Renal cortex interstitium (tissue), 15 donors: Measurements from ENCODE around the gene WNT6. TPM values are rescaled to one million over a fixed set of nuclear protein-coding genes. Genes with fewer than 3 reads are reported as not detected.

ENCODE experiments used
- DNase-seq, 11 donors: peaks; one replicate each; pipeline ENCODE4 v3.0.0-alpha.2; 2013; ENCODE audit warnings: low read depth in 9 of 11, low spot score in 4 of 11; ENCODE audit errors: extremely low read depth in 1 of 11
- long read RNA-seq, 16 experiments: transcript quantifications; one replicate each; lab custom pipeline, GENCODE V29; 2026
- polyA plus RNA-seq, 3 donors: library from polyadenylated mRNA; unstranded; fragments of 120-200 nt; gene quantifications; one replicate each; pipeline ENCODE4 v1.2.1, GENCODE V29; 2013; ENCODE audit not compliant: insufficient read length in 3 of 3

Gene WNT6
- under 1 TPM; 0.11 to 0.50 (median 0.39) TPM for polyA plus RNA-seq
- long read RNA-seq, donor 1, partial matches to known transcripts, result 0 of 1 reads
- long read RNA-seq, donor 1, other reads (novel, unspliced or antisense), result 0 of 1 reads
- long read RNA-seq, donor 2, result 0 reads
- long read RNA-seq, donor 3, partial matches to known transcripts, result 0 of 1 reads
- long read RNA-seq, donor 3, other reads (novel, unspliced or antisense), result 0 of 1 reads
- long read RNA-seq, donor 4, result 0 reads
- long read RNA-seq, donor 5, result 0 reads
- long read RNA-seq, donor 6, result 0 reads
- long read RNA-seq, donor 7, result 0 reads
- long read RNA-seq, donor 8, result 0 reads
- long read RNA-seq, donor 9, result 0 reads
- long read RNA-seq, donor 10, result 0 reads
- long read RNA-seq, donor 11, result 0 reads
- long read RNA-seq, donor 12, result 0 reads
- long read RNA-seq, donor 13, partial matches to known transcripts, result 0 of 1 reads
- long read RNA-seq, donor 13, other reads (novel, unspliced or antisense), result 0 of 1 reads
- long read RNA-seq, donor 14, result 0 reads
- long read RNA-seq, donor 15, result 0 reads
- long read RNA-seq, donor 16, result 0 reads

GRCh38 chr2:218859556-218859987 lies at the start of gene WNT6:
WNT6 (plus strand) TSS chr2:218859805; CDS start chr2:218860038, 233 bp downstream.
- DNase-seq, result no peak

GRCh38 chr2:218810256-218810655 lies 49.3 kb upstream of the WNT6 start:
- DNase-seq, result no peak

GRCh38 chr2:218811382-218811781 lies 48.2 kb upstream of the WNT6 start:
- DNase-seq, result no peak

DNA sequence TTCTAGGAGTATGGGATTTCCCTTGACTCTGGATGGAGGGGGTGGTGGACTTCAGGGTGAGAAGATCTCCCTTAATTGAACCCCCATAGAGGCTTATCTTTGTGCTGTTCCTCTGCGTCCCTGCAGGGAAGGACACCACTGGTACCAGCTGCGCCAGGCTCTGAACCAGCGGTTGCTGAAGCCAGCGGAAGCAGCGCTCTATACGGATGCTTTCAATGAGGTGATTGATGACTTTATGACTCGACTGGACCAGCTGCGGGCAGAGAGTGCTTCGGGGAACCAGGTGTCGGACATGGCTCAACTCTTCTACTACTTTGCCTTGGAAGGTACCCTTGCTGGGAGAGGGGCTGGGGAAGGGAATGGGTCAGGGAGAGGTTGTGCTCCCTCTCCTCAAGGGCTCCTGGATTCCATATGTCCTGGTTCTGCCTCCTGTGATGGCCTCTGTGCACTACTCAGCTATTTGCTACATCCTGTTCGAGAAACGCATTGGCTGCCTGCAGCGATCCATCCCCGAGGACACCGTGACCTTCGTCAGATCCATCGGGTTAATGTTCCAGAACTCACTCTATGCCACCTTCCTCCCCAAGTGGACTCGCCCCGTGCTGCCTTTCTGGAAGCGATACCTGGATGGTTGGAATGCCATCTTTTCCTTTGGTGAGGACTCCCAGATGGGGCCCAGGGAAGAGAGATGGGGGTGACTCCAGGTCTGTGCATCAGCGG lies 47.3 kb upstream of the WNT6 start:
- DNase-seq, result no peak

GRCh38 chr2:218812861-218813260 lies 46.7 kb upstream of the WNT6 start:
- no peak for DNase-seq

DNA sequence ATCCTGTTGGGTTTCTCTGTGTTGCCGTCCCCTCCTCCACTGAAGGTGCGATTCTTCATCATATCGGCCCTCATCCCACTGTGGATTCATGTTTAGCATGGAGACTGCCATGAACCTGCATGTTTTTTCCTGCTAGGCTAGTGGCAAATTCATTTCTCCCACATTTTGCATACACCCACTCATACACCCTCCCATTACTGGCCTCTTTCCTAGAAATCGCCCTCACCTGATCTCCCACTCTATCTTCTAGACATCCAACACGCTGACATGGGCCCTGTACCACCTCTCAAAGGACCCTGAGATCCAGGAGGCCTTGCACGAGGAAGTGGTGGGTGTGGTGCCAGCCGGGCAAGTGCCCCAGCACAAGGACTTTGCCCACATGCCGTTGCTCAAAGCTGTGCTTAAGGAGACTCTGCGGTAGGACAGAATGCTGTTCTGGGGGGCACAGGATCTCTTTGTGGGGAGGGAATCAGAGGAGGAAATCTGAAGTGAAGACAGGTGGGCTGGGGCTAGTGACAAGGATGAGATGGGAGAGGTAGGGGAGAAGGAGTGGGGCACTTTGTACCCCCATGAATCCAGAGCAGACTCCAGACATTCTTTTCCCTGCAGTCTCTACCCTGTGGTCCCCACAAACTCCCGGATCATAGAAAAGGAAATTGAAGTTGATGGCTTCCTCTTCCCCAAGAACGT lies 45.7 kb upstream of the WNT6 start:
- no peak for DNase-seq

DNA sequence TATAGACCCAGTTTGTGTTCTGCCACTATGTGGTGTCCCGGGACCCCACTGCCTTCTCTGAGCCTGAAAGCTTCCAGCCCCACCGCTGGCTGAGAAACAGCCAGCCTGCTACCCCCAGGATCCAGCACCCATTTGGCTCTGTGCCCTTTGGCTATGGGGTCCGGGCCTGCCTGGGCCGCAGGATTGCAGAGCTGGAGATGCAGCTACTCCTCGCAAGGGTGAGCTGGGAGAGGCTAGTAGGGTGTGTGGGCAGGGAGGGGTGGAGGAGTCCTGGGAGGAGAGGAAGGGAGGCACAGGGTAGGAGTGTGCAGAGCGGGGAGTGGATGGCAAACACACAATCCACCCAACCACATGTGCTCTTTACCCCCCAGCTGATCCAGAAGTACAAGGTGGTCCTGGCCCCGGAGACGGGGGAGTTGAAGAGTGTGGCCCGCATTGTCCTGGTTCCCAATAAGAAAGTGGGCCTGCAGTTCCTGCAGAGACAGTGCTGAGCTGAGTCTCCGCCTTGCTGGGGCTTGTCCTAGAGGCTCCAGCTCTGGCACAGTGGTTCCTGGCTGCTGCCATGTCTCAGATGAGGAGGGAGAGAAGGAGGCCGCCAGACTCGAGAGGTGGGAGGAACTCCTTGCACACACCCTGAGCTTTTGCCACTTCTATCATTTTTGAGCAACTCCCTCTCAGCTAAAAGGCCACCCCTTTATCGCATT lies 44.9 kb upstream of the WNT6 start:
- DNase-seq, result no peak

DNA sequence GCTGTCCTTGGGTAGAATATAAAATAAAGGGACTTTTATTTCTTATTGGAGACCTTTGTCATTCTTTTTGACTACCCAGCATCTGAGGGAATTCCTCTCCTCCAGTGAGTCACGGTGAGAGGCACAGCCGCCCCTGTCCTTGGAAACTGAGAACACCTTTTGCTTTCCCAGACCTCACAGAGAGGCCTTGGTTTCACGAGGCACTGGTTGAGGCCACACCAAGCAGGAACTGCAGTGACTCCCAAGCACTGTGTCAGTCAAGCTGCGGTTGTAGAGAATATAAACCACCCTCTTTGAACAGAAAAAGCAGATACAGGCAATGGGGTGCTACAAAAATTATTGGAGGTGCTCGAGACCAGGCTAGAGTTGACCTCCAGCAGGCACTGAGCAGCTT lies 44.4 kb upstream of the WNT6 start:
- DNase-seq, result no peak

DNA sequence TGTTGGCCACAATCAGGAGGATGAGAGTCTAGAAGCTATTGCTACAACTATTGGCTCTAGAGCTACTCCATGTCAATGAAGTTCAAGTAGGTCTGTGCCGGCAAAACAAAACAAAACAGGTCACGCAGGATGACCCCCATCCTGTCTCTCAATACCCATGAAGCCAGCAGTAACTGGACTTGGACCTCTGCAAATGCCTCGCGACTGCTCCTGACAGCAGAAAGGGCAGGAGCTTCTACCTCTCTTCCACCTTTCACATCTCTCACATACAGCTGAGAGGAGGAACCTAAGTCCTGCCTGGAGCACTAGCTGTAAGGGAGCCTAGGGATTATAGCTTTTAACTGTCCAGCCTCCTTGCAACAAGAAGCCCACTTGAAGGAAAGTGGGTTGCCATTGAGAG lies 44.0 kb upstream of the WNT6 start:
- no peak for DNase-seq

GRCh38 chr2:218816561-218817011 lies 43.0 kb upstream of the WNT6 start:
- no peak for DNase-seq

GRCh38 chr2:218819093-218819492 lies 40.5 kb upstream of the WNT6 start:
- DNase-seq, result no peak

- no peak for DNase-seq
Observed at GRCh38 chr2:218820746-218821369, 38.7 kb upstream of the WNT6 start.

GRCh38 chr2:218821605-218822211 lies 37.9 kb upstream of the WNT6 start:
- DNase-seq, result no peak

GRCh38 chr2:218822622-218823021 lies 37.0 kb upstream of the WNT6 start:
- DNase-seq, result no peak

DNA sequence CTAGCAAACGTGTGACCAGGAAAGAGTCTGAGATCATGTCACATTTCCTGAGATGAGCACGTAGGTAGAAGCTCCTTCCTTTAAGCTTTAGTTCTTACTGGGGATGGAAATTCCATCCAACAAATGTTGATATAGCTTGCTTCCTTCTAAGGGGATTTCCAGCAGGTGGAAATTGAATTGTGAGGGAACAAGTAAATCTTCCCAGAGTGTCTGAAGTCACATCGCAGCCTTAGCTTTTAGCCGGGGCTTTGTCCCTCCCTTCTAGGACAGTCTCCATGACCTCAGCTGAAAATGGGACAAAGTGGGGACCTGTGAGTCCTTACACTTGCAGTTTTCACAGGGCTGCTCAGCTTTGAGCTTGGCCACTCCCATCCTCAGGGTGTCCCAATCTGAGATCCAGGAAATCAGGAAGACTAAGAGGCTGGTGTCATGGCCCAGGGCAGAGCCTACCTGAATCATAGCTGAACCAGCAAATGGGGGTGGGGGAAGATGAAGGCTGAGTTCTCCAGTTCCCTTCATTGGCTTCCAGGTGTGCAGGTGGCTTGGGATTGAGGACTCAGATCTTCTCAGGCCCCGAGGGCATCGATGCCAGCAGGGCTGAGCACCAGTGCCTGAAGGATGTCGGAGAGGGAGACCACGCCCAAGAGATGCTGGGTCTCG lies 36.3 kb upstream of the WNT6 start:
- DNase-seq, result no peak

GRCh38 chr2:218824004-218824403 lies 35.6 kb upstream of the WNT6 start:
- no peak for DNase-seq

GRCh38 chr2:218826791-218827190 lies 32.8 kb upstream of the WNT6 start:
- DNase-seq, result no peak
